H1 (cell line): ENCODE results near the gene SPI1.

Experiments used
- BACH1 ChIP-seq: IDR thresholded peaks from 2 replicates; pipeline ENCODE4 v1.6.1; 2012; ENCODE audit warnings: low read length, improper control_type of control experiment
- CTCF ChIP-seq, 3 experiments: IDR thresholded peaks; 1 replicate in 2 of 3; 2 replicates in 1 of 3; pipeline versions ENCODE4 v1.5.1 to v1.6.1; 2011; ENCODE audit warnings: low read length in 3 of 3, mild to moderate bottlenecking in 3 of 3, inconsistent platforms in 2 of 3, low read depth in 1 of 3, moderate library complexity in 1 of 3; ENCODE audit not compliant: insufficient read depth in 1 of 3; ENCODE audit errors: control extremely low read depth in 1 of 3
- MAX ChIP-seq: IDR thresholded peaks from 2 replicates; pipeline ENCODE4 v1.6.1; 2012; ENCODE audit warnings: inconsistent platforms
- POLR2A ChIP-seq, 2 experiments: IDR thresholded peaks; 1 replicate in 1 of 2; 2 replicates in 1 of 2; pipeline ENCODE4 v1.6.1; 2011; ENCODE audit warnings: low read depth in 2 of 2, low read length in 2 of 2, mild to moderate bottlenecking in 2 of 2; ENCODE audit errors: control extremely low read depth in 1 of 2
- RAD21 ChIP-seq, 2 experiments: IDR thresholded peaks in 1 of 2; conservative IDR thresholded peaks in 1 of 2; 2 replicates each; pipeline ENCODE4 v1.6.1; 2011; ENCODE audit warnings: low read depth in 2 of 2, low read length in 2 of 2, improper control_type of control experiment in 1 of 2, inconsistent platforms in 1 of 2, mild to moderate bottlenecking in 1 of 2, moderate library complexity in 1 of 2
- RFX5 ChIP-seq: IDR thresholded peaks from 2 replicates; pipeline ENCODE4 v1.6.1; 2011; ENCODE audit warnings: low read depth, low read length, improper control_type of control experiment, borderline replicate concordance

DNA sequence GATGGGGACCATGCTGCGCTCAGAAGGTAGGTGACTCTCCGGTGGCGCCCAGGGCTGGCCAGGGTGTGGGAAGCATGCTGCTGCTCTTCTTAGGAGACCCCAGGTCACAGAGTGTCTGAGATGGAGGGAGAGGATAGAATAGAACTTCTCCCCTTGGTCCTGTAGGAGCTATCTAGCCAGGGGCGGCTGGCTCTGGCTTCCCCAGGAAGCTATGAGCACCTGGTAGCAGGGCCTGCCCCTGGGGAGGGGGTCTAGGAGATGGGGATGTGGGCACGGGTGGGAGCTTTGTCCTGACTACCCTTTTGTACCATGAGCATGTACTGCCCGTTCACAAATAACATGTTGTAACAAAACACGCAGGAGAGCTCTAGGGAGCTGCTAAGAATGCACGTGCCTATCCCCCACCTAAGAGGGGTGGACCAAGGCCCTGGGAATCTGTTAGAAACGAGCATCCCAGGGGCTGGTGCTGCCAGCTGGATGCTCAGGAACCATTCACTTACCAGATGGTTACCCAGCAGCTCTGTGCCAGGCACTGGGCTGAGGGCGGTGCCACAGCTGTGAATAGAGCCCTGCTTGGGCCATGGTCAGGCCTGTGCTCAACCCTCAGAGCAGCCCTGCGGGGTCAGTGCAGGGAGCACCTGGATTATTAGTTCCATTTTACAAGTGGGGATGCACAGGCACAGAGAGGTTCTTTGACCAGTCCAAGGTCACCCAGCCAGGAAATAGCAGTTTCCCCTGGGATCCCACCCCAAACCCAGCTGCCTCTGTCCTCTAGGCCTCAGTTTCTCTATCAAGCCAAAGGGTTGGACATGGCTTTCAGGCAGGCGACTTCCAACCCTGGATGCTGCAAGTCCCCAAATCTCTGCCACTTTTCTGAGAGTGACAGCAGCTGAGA lies 32.3 kb upstream of the SPI1 start:
- TF ChIP-seq CTCF (IDR thresholded peaks at IDR 0.05; ENCODE audit: control extremely low read depth in 1 of 3, insufficient read depth in 1 of 3, low read depth in 1 of 3, low read length in 3 of 3), result no peak
- TF ChIP-seq RFX5, result no peak
- no peak for TF ChIP-seq MAX
- no peak for TF ChIP-seq POLR2A (IDR thresholded peaks at IDR 0.05; ENCODE audit: control extremely low read depth in 1 of 2, low read depth in 2 of 2, low read length in 2 of 2)
- no peak for TF ChIP-seq RAD21 (IDR thresholded peaks at IDR 0.05 in 1 of 2, conservative IDR thresholded peaks at IDR 0.05 in 1 of 2; ENCODE audit: low read depth in 2 of 2, low read length in 2 of 2)
- no peak for TF ChIP-seq BACH1
